Astrocyte of the spinal cord (primary cell): ENCODE results near the gene DAB1.

Source experiments
- DNase-seq: peaks from one replicate; pipeline ENCODE4 v3.0.0; 2011; ENCODE audit warnings: low read depth, low spot score
- H3K4me3 ChIP-seq: 2 replicates; pipeline ENCODE4 v1.5.1; 2011; ENCODE audit warnings: low read depth, mild to moderate bottlenecking, low read length, moderate library complexity
- in situ Hi-C: cut with HindIII; loops from 2 replicates; pipeline ENCODE4 v1.10.0; 2017; ENCODE audit warnings: low sequenced_read_pairs
- TF ChIP-seq, protein P1 (sequence below): IDR thresholded peaks from 2 replicates; pipeline ENCODE4 v1.5.1; 2012; ENCODE audit warnings: low read depth, mild to moderate bottlenecking, low read length, inconsistent platforms

Gene DAB1

DNA sequence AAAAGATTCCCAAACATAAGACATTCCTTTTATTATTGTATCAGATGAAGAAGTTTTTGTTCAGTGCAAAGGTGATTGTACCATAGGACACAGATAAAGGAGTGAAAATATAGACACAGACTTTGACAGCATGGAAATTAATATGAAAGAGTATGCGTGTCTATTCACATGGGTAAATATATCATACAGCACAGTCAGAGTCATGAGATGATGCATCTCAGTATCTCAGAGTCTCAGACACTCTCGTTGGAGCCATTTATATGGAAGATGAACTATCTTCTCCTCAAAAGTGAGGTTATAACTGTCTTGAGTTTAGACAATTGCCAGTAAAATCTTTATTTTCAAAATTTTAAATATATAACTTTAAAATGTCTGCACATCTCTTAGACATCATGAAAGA is 299.7 kb downstream of the DAB1 start:
- no peak overlapping the region for H3K4me3 ChIP-seq
- TF ChIP-seq, protein P1, sequence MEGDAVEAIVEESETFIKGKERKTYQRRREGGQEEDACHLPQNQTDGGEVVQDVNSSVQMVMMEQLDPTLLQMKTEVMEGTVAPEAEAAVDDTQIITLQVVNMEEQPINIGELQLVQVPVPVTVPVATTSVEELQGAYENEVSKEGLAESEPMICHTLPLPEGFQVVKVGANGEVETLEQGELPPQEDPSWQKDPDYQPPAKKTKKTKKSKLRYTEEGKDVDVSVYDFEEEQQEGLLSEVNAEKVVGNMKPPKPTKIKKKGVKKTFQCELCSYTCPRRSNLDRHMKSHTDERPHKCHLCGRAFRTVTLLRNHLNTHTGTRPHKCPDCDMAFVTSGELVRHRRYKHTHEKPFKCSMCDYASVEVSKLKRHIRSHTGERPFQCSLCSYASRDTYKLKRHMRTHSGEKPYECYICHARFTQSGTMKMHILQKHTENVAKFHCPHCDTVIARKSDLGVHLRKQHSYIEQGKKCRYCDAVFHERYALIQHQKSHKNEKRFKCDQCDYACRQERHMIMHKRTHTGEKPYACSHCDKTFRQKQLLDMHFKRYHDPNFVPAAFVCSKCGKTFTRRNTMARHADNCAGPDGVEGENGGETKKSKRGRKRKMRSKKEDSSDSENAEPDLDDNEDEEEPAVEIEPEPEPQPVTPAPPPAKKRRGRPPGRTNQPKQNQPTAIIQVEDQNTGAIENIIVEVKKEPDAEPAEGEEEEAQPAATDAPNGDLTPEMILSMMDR, result no peak
- DNase-seq, result no peak
- in situ Hi-C loops, result no loop called here

DNA sequence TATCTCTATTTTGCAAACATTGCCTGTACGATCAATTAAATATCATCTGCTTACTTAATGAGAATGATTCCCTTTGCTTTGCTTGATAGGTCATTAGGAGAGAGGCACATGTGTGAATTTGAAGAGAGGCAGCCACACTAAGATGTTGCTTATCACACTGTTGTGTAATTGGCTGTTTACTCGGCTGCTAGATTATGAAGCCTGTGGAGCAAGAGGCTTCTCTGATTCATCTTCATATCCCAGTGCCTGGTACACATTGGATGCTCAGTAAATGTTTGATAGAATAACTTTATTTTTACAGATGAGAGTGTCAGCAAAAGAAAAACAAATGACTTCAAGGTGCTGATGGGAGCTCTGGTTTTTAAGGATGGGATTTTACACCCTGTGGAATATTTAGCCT is 301.8 kb downstream of the DAB1 start:
- in situ Hi-C loops, result no loop called here
- no peak for DNase-seq
- H3K4me3 ChIP-seq, result no peak overlapping the region
- TF ChIP-seq, protein P1, result no peak

DNA sequence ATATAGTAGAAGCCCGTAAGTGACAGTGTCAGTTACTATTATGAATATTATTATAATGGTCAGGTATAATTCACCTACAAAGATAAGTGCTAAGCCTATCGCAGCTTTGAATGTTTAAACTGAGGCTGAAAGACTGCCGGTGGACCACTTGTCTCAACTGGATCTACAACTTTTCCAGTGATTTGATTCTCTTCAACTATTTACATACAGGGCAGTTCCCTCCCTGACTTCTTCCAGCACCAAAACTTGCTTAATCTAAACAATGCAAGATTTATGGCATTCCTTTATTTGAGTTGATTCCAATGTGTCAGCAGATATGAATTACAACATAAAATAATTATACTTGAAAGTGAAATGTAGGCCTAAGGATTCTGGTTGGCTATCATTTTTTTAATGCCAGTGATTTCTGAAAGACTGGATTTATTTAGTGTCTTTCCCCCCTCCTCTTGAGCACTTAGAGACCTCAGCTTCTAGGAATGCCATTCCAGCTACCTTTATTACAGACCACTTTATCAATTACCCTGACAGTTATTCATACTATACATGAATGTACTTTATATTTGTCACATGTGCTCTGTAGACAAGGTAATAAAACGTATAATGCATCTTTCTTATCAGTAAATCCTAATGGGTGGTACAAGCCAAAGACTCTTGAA is 304.8 kb downstream of the DAB1 start:
- no peak for DNase-seq
- H3K4me3 ChIP-seq, result no peak overlapping the region
- TF ChIP-seq, protein P1, result no peak
- in situ Hi-C loops, result no loop called here

- TF ChIP-seq, protein P1, result no peak
These were observed 306.1 kb downstream of the DAB1 start for GRCh38 chr1:57117753-57118152.

GRCh38 chr1:57116871-57117270 is 307.0 kb downstream of the DAB1 start:
- no peak for DNase-seq
- in situ Hi-C loops, result no loop called here
- no peak overlapping the region for H3K4me3 ChIP-seq
- TF ChIP-seq, protein P1, result no peak

More at GRCh38 chr1:57117753-57118152, 306.1 kb downstream of the DAB1 start:
- in situ Hi-C loops, result no loop called here
- no peak overlapping the region for H3K4me3 ChIP-seq
- no peak for DNase-seq

DNA sequence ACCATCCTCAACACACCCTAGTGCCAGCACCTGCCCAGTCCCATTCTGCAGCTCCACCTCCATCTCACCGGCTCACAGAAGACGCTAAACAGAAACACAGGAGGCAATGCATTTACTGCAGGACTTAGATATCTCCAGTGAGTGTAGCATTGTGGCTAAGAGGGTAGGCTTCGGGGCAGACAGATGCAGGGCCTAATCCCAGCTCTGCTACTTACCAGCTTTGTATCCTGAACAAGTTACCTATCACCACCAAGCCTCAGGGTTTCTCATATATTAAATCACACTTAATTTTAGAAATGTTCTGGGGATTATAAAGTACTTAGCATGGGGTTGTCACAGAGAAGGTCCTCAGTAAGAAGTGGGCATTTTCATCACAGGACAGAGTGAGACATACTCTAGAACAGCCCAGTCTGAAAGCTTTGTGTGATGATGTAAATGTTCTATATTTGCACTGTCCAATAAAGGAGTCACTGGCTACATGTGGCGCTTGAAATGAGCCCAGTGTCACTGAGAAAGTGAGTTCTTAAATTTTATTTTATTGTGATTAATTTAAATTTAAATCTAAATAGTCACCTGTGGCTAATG is 308.7 kb downstream of the DAB1 start:
- in situ Hi-C loops, result no loop called here
- H3K4me3 ChIP-seq, result no peak overlapping the region
- DNase-seq, result no peak
- TF ChIP-seq, protein P1, result no peak
